Measurements from ENCODE around the gene NR6A1. TPM values are rescaled to one million over a fixed set of nuclear protein-coding genes. Genes with fewer than 3 reads are reported as not detected.
A peak's percentile ranks its signal among the peaks of the same experiment; 100 is the strongest.

NR6A1 gene
- total and polyA plus RNA-seq, 2 experiments from 2014 or later = 44.2 to 139 TPM

- Mint-ChIP-seq H3K9me3 (no peaks in the 10 kb centered on the region), H3K36me3 (ENCODE audit: low read depth) (no peaks in the 10 kb centered on the region), H3K27me3 (ENCODE audit: insufficient read depth, low read depth, poor library complexity) (peaks cover 2% of the 10 kb centered on the region), H3K27ac (peak overlapping the region; percentile 21; the same call in 1 of the 2 replicates), H3K4me3 (no peak overlapping the region), H3K4me1 (peaks cover 41% of the 10 kb centered on the region)
- no peaks in the 10 kb centered on the region for H3K27me3 ChIP-seq (ENCODE audit: insufficient read depth)
- H3K79me2 ChIP-seq (replicated peaks; ENCODE audit: insufficient read depth) = no peaks in the 10 kb centered on the region; the same call in 1 of the 2 replicates
- no peak overlapping the region for H3K4me2 ChIP-seq
- H3K4me3 ChIP-seq = no peak overlapping the region
- no peaks in the 10 kb centered on the region for H3K36me3 ChIP-seq (ENCODE audit: insufficient read depth)
- TF ChIP-seq CREB1 (CRISPR knock-in tag; IDR thresholded peaks at IDR 0.05; ENCODE audit: low read depth) (no peak), CTCF (conservative IDR thresholded peaks at IDR 0.05; ENCODE audit: low read depth in 2 of 2) (no peak), STAT1 (IDR thresholded peaks at IDR 0.05; ENCODE audit: unreplicated experiment) (no peak), EZH2 (IDR thresholded peaks at IDR 0.05; ENCODE audit: low read depth, unreplicated experiment) (no peak), POLR2AphosphoS5 (IDR thresholded peaks at IDR 0.05; ENCODE audit: low read depth) (no peak), ZNF114 (CRISPR knock-in tag; IDR thresholded peaks at IDR 0.05) (no peak)
- H3K27ac ChIP-seq (ENCODE audit: low read depth) = no peak overlapping the region
- no peaks in the 10 kb centered on the region for H4K20me1 ChIP-seq (replicated peaks; ENCODE audit: insufficient read depth)
- DNase-seq (ENCODE audit: low spot score) (no peak), ATAC-seq (no peak)
- peaks cover 16% of the 10 kb centered on the region for H3K4me1 ChIP-seq (ENCODE audit: insufficient read depth)
- H3K9me2 ChIP-seq (ENCODE audit: insufficient read depth) = no peaks in the 10 kb centered on the region
- H2AFZ ChIP-seq = no peak overlapping the region
- H3F3A ChIP-seq (replicated peaks; ENCODE audit: low read depth) = 0 out of 2 replicates have a peak, but pooled peaks cover 5% of the 10 kb centered on the region
These were observed 148.2 kb downstream of the NR6A1 start for GRCh38 chr9:124622882-124623281.

GRCh38 chr9:124621371-124622328 lies 149.5 kb downstream of the NR6A1 start:
- Mint-ChIP-seq H3K4me1 (peaks cover 50% of the 10 kb centered on the region), H3K27ac (no peak overlapping the region; the same call in 1 of the 2 replicates), H3K36me3 (ENCODE audit: low read depth) (no peaks in the 10 kb centered on the region), H3K27me3 (ENCODE audit: insufficient read depth, low read depth, poor library complexity) (peaks cover 2% of the 10 kb centered on the region), H3K4me3 (no peak overlapping the region), H3K9me3 (no peaks in the 10 kb centered on the region)
- Histone ChIP-seq H3K4me2 (no peak overlapping the region), H3K9me2 (ENCODE audit: insufficient read depth) (no peaks in the 10 kb centered on the region), H3K79me2 (replicated peaks; ENCODE audit: insufficient read depth) (no peaks in the 10 kb centered on the region; the same call in 1 of the 2 replicates), H3K36me3 (ENCODE audit: insufficient read depth) (no peaks in the 10 kb centered on the region), H3F3A (replicated peaks; ENCODE audit: low read depth) (0 out of 2 replicates have a peak, but pooled peaks cover 5% of the 10 kb centered on the region), H3K4me1 (ENCODE audit: insufficient read depth) (peaks cover 27% of the 10 kb centered on the region), H3K27ac (ENCODE audit: low read depth) (no peak overlapping the region), H2AFZ (no peak overlapping the region), H3K27me3 (ENCODE audit: insufficient read depth) (no peaks in the 10 kb centered on the region), H3K4me3 (no peak overlapping the region), H4K20me1 (replicated peaks; ENCODE audit: insufficient read depth) (no peaks in the 10 kb centered on the region)
- DNase-seq (ENCODE audit: low spot score) = no peak
- peak; percentile 9; the same call in 1 of the 3 replicates for ATAC-seq
- TF ChIP-seq CREB1 (CRISPR knock-in tag; IDR thresholded peaks at IDR 0.05; ENCODE audit: low read depth) (no peak), EZH2 (IDR thresholded peaks at IDR 0.05; ENCODE audit: low read depth, unreplicated experiment) (no peak), STAT1 (IDR thresholded peaks at IDR 0.05; ENCODE audit: unreplicated experiment) (no peak), CTCF (conservative IDR thresholded peaks at IDR 0.05; ENCODE audit: low read depth in 2 of 2) (no peak), EZH2phosphoT487 (IDR thresholded peaks at IDR 0.05; ENCODE audit: unreplicated experiment) (no peak), ZNF331 (CRISPR knock-in tag; IDR thresholded peaks at IDR 0.05; ENCODE audit: low read depth) (no peak), REST (IDR thresholded peaks at IDR 0.05; ENCODE audit: unreplicated experiment) (no peak), POLR2AphosphoS5 (IDR thresholded peaks at IDR 0.05; ENCODE audit: low read depth) (no peak), ETS1 (IDR thresholded peaks at IDR 0.05) (no peak)
